ENCODE measurements around the gene UPF3B.
A peak's percentile ranks its signal among the peaks of the same experiment; 100 is the strongest.
"Not testable (repeated sequence)": the region's sequence is repeated elsewhere in the genome, so short reads cannot be mapped to it uniquely, and the experiment has no call there.

The UPF3B gene

GRCh38 chrX:119852382-119853353, at the start of gene UPF3B:
TSS of gene UPF3B (minus strand) at chrX:119852963. CDS start at chrX:119852928, 35 bp downstream.
- Mint-ChIP-seq H3K27ac (peak within 1 kb of the TSS; percentile 92), H3K4me3 (peak within 1 kb of the TSS; percentile 93), H3K4me1 (ENCODE audit: low read depth) (peaks cover 6% of the 10 kb centered on the region), H3K27me3 (no peaks in the 10 kb centered on the region), H3K36me3 (ENCODE audit: low read depth) (peaks cover 42% of the 10 kb centered on the region), H3K9me3 (no peaks in the 10 kb centered on the region)
- intact Hi-C loops (cut with micrococcal nuclease): loop anchor here (2.0 kb wide), 1 partner anchor 18 kb away; the partner anchor contains the start of genes NDUFA1 and RNF113A

GRCh38 chrX:119900976-119901375, 48.2 kb upstream of the UPF3B start:
- Mint-ChIP-seq H3K27me3 (peaks cover 2% of the 10 kb centered on the region), H3K4me3 (no peak overlapping the region), H3K27ac (no peak overlapping the region), H3K9me3 (no peaks in the 10 kb centered on the region), H3K36me3 (ENCODE audit: low read depth) (no peaks in the 10 kb centered on the region), H3K4me1 (ENCODE audit: low read depth) (peaks cover 20% of the 10 kb centered on the region)
- intact Hi-C loops (cut with micrococcal nuclease): no loop called here

- intact Hi-C loops (cut with micrococcal nuclease): no loop called here
Measured at GRCh38 chrX:119899125-119899524, 46.4 kb upstream of the UPF3B start.

GRCh38 chrX:119895843-119896326, 43.1 kb upstream of the UPF3B start, which contains the start of gene AKAP14:
TSS of gene AKAP14 (plus strand) at chrX:119895893. CDS start at chrX:119903224, 7,331 bp downstream.
- Mint-ChIP-seq H3K36me3 (ENCODE audit: low read depth) (no peaks in the 10 kb centered on the region), H3K27me3 (peaks cover 6% of the 10 kb centered on the region), H3K9me3 (no peaks in the 10 kb centered on the region), H3K4me1 (ENCODE audit: low read depth) (peaks cover 19% of the 10 kb centered on the region), H3K27ac (no peak within 1 kb of the TSS), H3K4me3 (no peak within 1 kb of the TSS)
- intact Hi-C loops (cut with micrococcal nuclease): no loop called here

More at GRCh38 chrX:119899125-119899524, 46.4 kb upstream of the UPF3B start:
- Mint-ChIP-seq H3K36me3 (ENCODE audit: low read depth) (no peaks in the 10 kb centered on the region), H3K27ac (peak overlapping the region; percentile 81), H3K4me1 (ENCODE audit: low read depth) (peaks cover 13% of the 10 kb centered on the region), H3K4me3 (peak overlapping the region; percentile 17), H3K27me3 (peaks cover 2% of the 10 kb centered on the region), H3K9me3 (no peaks in the 10 kb centered on the region)

- H3K36me3 Mint-ChIP-seq (ENCODE audit: low read depth); H3K4me3 Mint-ChIP-seq; intact Hi-C loops (cut with micrococcal nuclease); H3K4me1 Mint-ChIP-seq (ENCODE audit: low read depth); H3K9me3 Mint-ChIP-seq; H3K27ac Mint-ChIP-seq: not testable (repeated sequence)
- peaks cover 19% of the 10 kb centered on the region for H3K27me3 Mint-ChIP-seq
Measured at GRCh38 chrX:119891961-119892692, 39.4 kb upstream of the UPF3B start.

GRCh38 chrX:119890626-119891025, 37.9 kb upstream of the UPF3B start:
- H3K36me3 Mint-ChIP-seq (ENCODE audit: low read depth); H3K4me3 Mint-ChIP-seq; intact Hi-C loops (cut with micrococcal nuclease); H3K27ac Mint-ChIP-seq; H3K9me3 Mint-ChIP-seq: not testable (repeated sequence)
- peaks cover 13% of the 10 kb centered on the region for H3K4me1 Mint-ChIP-seq (ENCODE audit: low read depth)
- H3K27me3 Mint-ChIP-seq: peaks cover 18% of the 10 kb centered on the region

- H3K27me3 Mint-ChIP-seq: peaks cover 18% of the 10 kb centered on the region
- H3K9me3 Mint-ChIP-seq: no peaks in the 10 kb centered on the region
- no peaks in the 10 kb centered on the region for H3K36me3 Mint-ChIP-seq (ENCODE audit: low read depth)
- intact Hi-C loops (cut with micrococcal nuclease): no loop called here
- H3K27ac Mint-ChIP-seq: no peak overlapping the region
- peak overlapping the region; percentile 58 for H3K4me3 Mint-ChIP-seq
- peaks cover 11% of the 10 kb centered on the region for H3K4me1 Mint-ChIP-seq (ENCODE audit: low read depth)
Measured at GRCh38 chrX:119887721-119888425, 35.1 kb upstream of the UPF3B start.

- intact Hi-C loops (cut with micrococcal nuclease): no loop called here
- no peaks in the 10 kb centered on the region for H3K9me3 Mint-ChIP-seq
- no peak overlapping the region for H3K27ac Mint-ChIP-seq
- no peak overlapping the region for H3K4me3 Mint-ChIP-seq
- H3K27me3 Mint-ChIP-seq: peaks cover 12% of the 10 kb centered on the region
- peaks cover 7% of the 10 kb centered on the region for H3K4me1 Mint-ChIP-seq (ENCODE audit: low read depth)
- H3K36me3 Mint-ChIP-seq (ENCODE audit: low read depth): no peaks in the 10 kb centered on the region
Measured at GRCh38 chrX:119885554-119886428, 33.0 kb upstream of the UPF3B start.

- Mint-ChIP-seq H3K9me3 (no peaks in the 10 kb centered on the region), H3K4me3 (no peak overlapping the region), H3K36me3 (ENCODE audit: low read depth) (peaks cover 22% of the 10 kb centered on the region), H3K27ac (peak overlapping the region; percentile 23), H3K4me1 (ENCODE audit: low read depth) (peaks cover 7% of the 10 kb centered on the region), H3K27me3 (no peaks in the 10 kb centered on the region)
- intact Hi-C loops (cut with micrococcal nuclease): no loop called here
Measured at GRCh38 chrX:119880552-119881437, 28.0 kb upstream of the UPF3B start.

GRCh38 chrX:119880076-119880475, 27.3 kb upstream of the UPF3B start:
- Mint-ChIP-seq H3K4me1 (ENCODE audit: low read depth) (peaks cover 7% of the 10 kb centered on the region), H3K36me3 (ENCODE audit: low read depth) (peaks cover 23% of the 10 kb centered on the region), H3K27ac (peak overlapping the region; percentile 23), H3K4me3 (no peak overlapping the region), H3K27me3 (no peaks in the 10 kb centered on the region), H3K9me3 (no peaks in the 10 kb centered on the region)
- intact Hi-C loops (cut with micrococcal nuclease): no loop called here

GRCh38 chrX:119878740-119879139, 26.0 kb upstream of the UPF3B start:
- H3K4me1 Mint-ChIP-seq (ENCODE audit: low read depth): peaks cover 7% of the 10 kb centered on the region
- H3K27ac Mint-ChIP-seq: no peak overlapping the region
- H3K27me3 Mint-ChIP-seq: no peaks in the 10 kb centered on the region
- H3K9me3 Mint-ChIP-seq: no peaks in the 10 kb centered on the region
- intact Hi-C loops (cut with micrococcal nuclease): loop anchor here (10.0 kb wide), 1 partner anchor 66 kb away; the partner anchor contains the start of gene NKAP
- H3K36me3 Mint-ChIP-seq (ENCODE audit: low read depth): peaks cover 23% of the 10 kb centered on the region
- H3K4me3 Mint-ChIP-seq: no peak overlapping the region

Measured in dendritic cell treated with granulocyte-macrophage colony-stimulating factor and Interleukin-4, amounts not matched to agents 40 ng/mL and 50 ng/mL, for 4 days (primary cell).